ENCODE measurements around the gene DUSP11.

GRCh38 chr2:73770725-73771124, 9.2 kb downstream of the DUSP11 start:
- TF ChIP-seq, protein P1, sequence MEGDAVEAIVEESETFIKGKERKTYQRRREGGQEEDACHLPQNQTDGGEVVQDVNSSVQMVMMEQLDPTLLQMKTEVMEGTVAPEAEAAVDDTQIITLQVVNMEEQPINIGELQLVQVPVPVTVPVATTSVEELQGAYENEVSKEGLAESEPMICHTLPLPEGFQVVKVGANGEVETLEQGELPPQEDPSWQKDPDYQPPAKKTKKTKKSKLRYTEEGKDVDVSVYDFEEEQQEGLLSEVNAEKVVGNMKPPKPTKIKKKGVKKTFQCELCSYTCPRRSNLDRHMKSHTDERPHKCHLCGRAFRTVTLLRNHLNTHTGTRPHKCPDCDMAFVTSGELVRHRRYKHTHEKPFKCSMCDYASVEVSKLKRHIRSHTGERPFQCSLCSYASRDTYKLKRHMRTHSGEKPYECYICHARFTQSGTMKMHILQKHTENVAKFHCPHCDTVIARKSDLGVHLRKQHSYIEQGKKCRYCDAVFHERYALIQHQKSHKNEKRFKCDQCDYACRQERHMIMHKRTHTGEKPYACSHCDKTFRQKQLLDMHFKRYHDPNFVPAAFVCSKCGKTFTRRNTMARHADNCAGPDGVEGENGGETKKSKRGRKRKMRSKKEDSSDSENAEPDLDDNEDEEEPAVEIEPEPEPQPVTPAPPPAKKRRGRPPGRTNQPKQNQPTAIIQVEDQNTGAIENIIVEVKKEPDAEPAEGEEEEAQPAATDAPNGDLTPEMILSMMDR (IDR thresholded peaks at IDR 0.05; ENCODE audit: low read depth, low read length, poor library complexity, severe bottlenecking), result no peak
- TF ChIP-seq EZH2phosphoT487 (IDR thresholded peaks at IDR 0.05; ENCODE audit: borderline replicate concordance, low read length), result no peak

Measured in DOHH2 (cell line).